KG1 (cell line): Measurements from ENCODE around the gene NINJ2.

Experiments used
- DNase-seq: peaks from one replicate; lab custom pipeline; 2025; lab: John Stamatoyannopoulos, UW

Gene NINJ2

GRCh38 chr12:673849-674248 is 10.6 kb upstream of the NINJ2 start:
- DNase-seq = no peak

DNA sequence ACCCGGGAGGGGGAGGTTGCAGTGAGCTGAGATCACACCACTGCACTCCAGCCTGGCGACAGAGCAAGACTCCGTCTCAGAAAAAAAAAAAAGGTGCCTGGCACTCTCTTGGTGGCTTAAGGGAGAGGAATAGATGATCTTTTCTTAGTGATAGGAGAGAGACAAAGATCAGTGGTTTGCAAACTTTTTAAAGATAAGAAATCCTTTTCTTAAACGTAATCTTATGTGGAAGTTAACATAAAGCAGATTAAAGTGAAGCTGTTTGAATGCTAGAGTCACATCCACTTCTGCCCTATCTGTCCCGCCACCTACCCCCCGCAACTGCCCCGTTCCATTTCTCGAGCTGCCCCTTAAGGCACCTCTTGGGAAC is 6.3 kb upstream of the NINJ2 start:
- DNase-seq = no peak

DNA sequence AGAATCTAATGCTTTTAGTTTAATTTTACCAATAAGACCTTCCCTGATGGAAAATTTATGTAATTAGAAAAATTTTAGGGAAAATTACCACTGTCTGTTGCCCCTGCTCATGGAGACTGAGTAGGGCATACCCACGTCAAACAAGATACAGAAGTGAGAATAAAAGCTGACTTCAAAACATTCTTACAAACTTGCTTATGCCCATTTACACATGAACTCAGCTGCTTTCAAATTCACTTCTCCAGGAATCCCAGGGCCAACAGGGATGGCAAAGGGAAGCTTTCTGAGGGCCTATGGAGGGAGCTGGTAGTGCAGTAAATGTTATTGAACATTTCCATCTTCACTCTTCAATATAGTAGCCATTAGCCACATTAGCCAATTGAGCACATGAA is 4.8 kb upstream of the NINJ2 start:
- no peak for DNase-seq

GRCh38 chr12:666766-667308 is 3.6 kb upstream of the NINJ2 start:
- DNase-seq = no peak

DNA sequence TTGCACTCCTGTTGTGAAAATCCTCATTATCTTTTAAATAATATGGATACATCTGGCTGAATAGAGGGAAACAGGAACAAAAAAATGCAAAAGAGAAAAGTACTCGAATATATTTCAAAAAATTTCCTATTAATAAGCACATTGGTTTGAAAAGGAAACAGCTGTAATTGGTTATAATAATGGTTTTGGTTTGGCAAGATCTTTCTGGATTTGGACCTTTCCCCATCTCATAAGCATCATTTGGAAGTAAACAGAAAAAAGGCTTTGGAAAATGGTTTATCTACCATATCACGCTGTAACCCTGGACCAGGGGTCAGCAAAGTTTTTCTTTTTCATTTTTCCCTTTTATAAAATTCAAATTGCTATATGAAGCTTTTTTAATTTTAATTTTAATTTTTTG is 2.8 kb upstream of the NINJ2 start:
- no peak for DNase-seq

DNA sequence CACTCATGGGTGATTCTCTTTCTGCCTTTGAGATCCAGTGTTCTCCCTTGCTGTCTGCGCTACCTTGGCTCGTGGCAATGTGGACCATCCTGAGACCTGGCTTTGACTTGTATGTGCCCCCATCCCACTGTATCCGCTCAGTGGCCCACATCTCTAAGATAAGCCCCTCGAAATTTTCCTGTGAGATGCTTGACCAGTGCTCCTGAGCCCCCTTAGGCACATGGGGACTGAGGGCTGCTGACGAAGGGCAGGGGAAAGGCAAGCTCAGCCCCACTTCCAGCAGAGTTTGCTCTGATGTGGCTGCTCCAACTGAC is 1.5 kb upstream of the NINJ2 start:
- DNase-seq = no peak

DNA sequence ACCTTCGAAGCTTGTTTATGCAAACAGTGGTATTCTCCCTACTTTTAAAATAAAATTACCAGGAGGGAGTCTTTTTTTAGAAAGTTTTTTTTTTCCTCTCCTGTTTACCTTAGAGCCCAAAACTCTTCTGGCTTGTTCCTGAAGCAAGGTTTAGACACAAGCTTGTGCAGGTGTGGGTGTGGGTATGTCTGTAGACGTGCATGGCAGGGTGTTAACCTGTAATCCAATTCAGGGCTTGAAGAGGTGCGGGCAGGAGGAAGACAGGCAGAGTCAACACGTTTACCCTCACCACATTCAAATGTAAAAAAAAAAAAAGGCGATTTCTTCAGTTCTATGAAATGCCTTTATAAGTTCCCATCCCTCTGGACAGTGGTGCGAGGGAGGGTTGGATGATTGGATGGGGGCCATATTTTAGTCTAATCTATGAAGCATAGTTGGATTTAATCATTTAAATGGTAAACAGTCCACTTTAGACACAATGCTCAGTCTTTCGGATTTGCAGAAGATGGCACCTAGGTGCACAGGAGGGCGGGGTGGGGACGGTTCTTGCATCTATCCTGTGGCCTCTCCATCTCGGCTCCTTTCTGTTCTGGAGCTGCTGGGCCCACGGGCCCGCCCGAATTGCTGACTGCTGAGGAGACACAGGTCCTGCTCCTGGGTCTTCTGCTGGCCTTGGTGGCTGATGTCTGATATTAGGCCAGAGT is 982 bp upstream of the NINJ2 start:
- no peak for DNase-seq

DNA sequence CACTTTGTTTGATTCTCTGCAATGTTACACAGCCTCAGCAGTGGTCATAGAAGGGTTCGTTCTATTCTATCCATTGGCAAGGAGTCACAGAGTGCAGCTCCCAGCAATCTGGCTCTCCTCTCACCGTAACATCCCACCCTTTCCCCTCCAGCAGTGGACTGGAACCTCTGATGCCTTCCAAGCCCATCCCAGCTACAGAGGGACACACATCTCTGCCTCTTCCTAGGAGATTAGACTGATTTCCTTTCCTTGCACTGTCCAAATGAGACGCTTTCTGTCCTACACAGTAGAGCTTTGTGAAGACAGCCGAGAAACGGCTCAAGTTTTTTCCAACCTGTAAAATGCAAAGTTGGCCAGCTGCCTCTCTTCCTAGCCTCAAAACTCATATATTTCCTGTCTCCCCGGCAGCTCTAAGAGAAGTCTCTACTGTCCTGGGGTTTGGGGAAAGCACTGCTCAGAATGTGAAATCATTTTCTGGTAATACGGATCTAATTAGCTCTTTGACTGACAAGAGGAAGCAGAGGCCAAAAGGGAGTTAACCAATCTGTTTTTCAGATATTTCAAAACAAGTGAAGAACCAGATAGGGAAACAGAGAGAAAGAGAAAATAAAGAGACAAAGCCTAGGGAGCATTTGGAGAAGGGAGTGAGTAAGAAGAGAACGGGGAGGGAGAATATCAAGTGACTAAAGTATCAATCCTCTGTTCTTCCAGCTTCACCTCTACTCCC is 516 bp downstream of the NINJ2 start:
- no peak for DNase-seq

DNA sequence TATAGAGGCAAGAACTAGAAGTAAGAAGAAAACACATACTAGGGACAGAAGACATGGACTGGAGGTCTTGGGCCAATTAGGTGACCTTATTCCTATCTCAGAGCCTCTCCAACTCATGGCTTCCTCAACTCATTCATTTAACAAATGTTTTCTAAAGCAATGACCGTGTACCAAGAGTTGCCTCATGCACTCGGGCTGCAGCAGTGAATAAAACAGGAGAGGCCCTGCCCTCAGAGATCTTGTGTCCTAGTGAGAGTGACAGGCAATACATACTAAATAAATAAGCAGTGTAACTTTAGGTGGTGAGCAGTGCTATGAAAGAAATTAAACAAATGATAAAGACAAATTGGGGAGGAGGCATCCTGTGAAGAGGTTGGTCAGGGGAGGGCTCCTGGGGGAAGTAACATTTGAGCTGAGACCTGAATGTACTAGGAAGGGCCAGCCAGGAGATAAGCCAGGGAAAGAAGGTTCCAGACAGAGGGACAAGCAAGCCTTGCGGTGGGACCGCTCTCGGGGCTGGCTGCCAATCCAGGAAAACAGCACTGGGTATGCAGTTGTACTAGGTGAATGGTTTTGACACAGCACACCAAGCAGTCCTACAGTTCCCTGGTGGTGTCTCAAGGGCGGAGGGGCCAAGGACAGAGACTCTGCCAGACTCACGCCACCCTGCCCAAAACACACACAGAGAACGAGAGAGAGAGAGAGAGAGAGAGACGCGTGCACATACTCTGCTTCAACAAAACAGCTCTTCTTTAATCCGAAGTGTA is 1.3 kb downstream of the NINJ2 start:
- DNase-seq = no peak

GRCh38 chr12:659090-659683 is 4.1 kb downstream of the NINJ2 start:
- DNase-seq = no peak

DNA sequence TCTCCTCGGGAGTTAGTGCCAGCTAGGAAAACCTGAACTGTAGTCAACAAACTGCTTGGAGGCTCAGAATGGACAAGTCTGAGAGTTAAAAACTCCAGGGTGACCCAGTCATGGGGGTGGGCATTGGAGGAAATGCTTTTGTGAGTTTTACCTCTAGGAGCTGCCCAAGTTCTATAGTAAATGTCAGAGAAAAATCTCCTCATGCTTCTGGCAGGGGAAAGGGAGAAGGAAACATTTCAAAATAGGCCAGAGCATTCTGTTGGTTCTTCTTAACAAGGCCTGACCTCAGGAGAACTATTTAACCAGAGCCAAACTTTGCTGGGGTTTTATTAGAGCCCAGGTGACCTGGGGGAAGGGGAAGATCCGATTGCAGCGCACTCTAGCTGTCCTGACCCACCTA is 12.3 kb downstream of the NINJ2 start:
- DNase-seq = no peak

DNA sequence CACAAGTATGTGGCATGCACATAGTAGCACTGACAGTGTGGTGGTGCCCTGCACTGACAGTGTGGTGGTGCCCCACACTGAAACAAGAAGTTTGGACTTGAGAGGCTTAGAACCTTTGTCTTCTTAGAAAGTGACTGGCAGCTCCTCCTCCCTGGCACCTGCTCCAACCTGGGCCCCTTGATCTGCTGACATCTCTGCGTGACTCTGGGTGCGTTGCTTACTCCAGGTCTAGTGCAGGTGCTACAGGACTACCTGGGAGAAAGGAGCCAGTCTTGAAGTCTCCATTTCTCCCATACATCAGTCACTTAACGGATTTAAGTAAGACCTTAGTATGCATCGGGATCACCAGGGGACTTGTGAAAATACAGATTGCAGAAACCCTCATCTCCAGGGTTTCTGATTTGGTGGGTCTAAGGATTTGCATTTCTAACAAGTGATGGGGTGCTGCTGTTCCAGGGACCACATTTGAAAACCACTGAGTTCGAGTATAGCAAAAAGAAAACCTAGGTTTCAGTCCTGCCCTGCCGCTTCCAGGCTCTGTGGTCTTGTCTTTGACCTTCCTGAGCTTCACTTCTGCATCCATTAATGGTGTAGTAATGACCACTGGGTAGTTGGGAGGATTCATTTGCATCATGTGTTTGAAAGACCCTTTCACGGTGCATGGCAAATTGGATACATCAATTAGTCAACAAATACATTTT is 15.7 kb downstream of the NINJ2 start:
- DNase-seq = no peak

GRCh38 chr12:646442-647384 is 16.5 kb downstream of the NINJ2 start:
- no peak for DNase-seq

- no peak for DNase-seq
These were observed 17.6 kb downstream of the NINJ2 start for GRCh38 chr12:645563-646071.

DNA sequence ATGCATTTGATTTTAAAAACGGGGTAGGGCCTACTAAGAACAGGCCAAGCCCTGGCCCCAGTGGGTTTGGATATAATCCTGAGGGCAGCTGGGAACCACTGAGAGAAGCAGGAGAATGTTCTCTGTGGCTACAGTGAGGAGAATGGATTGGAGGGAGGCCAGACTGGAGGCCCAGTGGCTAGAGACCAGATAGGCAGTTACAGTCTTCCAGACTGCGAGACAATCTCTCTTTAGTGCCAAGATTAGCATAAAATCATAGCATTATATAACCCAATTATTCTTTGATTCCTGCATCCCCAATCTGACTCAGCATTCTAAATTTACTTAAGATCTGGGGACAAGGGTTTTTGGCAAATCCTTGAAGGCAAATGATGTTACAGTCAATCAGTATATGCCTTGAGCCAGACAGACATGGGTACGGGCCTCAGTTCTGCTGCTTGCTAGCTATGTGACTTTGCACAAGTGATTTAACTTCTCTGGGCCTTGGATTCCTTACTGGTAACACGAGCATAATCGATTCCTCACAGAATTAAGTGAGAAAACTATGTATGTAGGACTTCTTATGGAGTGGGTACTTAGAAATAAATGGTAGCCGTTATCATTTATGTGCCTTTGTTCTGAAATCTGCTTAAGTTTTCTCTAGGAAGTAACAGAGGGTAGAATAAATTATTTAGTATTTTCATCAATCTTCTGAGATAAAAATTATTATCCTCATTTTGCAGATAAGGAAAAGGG is 18.3 kb downstream of the NINJ2 start:
- no peak for DNase-seq

DNA sequence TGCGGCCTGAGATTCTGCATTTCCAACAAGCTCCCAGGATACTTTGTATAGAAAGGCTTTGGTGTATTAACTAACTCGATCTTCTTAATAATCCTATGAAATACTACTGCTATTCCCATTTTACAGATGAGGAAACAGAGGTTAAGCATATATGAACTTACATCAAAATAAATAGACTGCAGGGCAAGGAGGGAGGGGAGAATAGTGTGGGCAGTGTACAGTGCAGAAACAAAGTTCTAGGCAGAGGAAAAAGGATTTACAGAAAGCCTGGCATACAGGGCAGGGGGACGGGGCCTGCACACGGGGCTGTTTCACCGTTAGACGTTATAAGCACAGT is 19.0 kb downstream of the NINJ2 start:
- DNase-seq = no peak

GRCh38 chr12:643475-644302 is 19.6 kb downstream of the NINJ2 start:
- peak; percentile 51 for DNase-seq

DNA sequence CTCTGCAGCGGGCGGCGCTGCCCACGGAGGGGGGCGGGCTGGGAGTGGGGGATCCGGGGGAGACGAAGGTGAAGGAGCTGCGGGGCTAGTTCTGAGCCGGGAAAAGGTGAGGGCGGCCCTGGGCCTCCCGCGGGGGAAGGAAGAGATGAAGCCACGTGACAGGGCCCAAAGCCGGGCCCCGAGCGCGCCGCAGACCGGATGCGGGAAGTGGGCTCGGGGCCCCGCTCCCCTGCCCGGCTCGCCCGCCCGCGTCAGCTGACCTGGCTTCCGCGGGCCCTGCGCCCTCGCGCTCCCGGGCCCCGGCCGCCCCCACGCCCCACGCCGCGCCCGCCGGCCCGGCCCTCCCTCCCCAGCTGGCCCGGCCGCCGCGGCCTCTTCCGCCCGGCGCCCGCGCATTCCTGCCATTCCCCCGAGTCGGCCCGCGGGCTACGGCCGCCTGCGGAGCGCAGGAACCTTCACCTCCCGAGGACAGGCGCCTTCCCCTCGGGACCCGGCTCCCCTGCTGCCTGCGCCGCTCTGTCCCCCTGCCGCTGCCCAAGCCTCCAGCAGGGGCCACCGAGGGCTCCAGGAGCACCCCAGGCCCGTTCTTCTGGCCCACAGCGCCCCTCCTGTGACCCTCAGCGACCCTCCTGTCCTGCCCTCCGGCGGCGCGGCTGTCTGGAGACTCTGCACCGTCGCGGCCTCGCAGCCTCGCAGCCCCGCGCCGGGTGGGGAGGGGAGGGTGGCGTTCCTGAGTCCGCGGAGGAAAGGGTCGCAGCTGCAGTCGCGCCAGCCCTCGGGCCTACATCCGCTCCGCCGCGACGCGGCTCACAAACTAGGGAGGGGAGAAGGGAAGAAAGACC is 20.4 kb downstream of the NINJ2 start:
- DNase-seq = peak; percentile 78
